PC-9 (cell line): ENCODE measurements around the gene TGFBR3. TPM values are rescaled to one million over a fixed set of nuclear protein-coding genes. Genes with fewer than 3 reads are reported as not detected.

ENCODE experiments used
- BruUV-seq: library from RNA; stranded (reverse); fragments of 400-500 nt; replicated peaks from 2 replicates; lab custom pipeline; 2021; lab: Mats Ljungman, UMichigan
- CTCF ChIA-PET: fragments of 300-600 bp; sonication (Branson Sonifier 250); formaldehyde crosslinking; loops from one replicate; lab custom pipeline; 2022; ENCODE audit warnings: antibody characterized with exemption; lab: Charles Lee
- POLR2A ChIA-PET: fragments of 300-600 bp; sonication (Branson Sonifier 250); formaldehyde crosslinking; loops from one replicate; lab custom pipeline; 2022; ENCODE audit warnings: antibody characterized with exemption; ENCODE audit not compliant: unreplicated experiment; lab: Charles Lee
- DNase-seq, 2 experiments: peaks; one replicate each; pipeline versions ENCODE4 v3.0.0 to v3.0.0-alpha.2; 2015 to 2022; ENCODE audit warnings: mixed read lengths in 1 of 2
- H2AFZ ChIP-seq: fragments of 200-600 bp; sonication (generic); 2 replicates; pipeline ENCODE4 v1.8.1; 2017; ENCODE audit warnings: antibody characterized with exemption
- H3F3A ChIP-seq: fragments of 200-600 bp; sonication (generic); 2 replicates; pipeline ENCODE4 v1.8.1; 2017; ENCODE audit warnings: antibody characterized with exemption, mild to moderate bottlenecking, low read depth; ENCODE audit not compliant: insufficient read depth
- H3K27ac ChIP-seq: fragments of 200-600 bp; sonication (generic); 2 replicates; pipeline ENCODE4 v1.6.1; 2016; ENCODE audit warnings: mixed run types
- H3K27me3 ChIP-seq: fragments of 200-600 bp; sonication (generic); 2 replicates; pipeline ENCODE4 v1.6.1; 2016; ENCODE audit warnings: low read depth, mixed run types; ENCODE audit not compliant: insufficient read depth
- H3K36me3 ChIP-seq: fragments of 200-600 bp; sonication (generic); 2 replicates; pipeline ENCODE4 v1.6.1; 2016; ENCODE audit warnings: low read depth, mixed run types
- H3K4me1 ChIP-seq: fragments of 200-600 bp; sonication (generic); replicated peaks from 2 replicates; pipeline ENCODE4 v1.6.1; 2016; ENCODE audit warnings: mixed run types; ENCODE audit not compliant: insufficient read depth
- H3K4me2 ChIP-seq: fragments of 200-600 bp; sonication (generic); 2 replicates; pipeline ENCODE4 v1.6.1; 2017; ENCODE audit warnings: mixed run types
- H3K4me3 ChIP-seq: fragments of 200-600 bp; sonication (generic); 2 replicates; pipeline ENCODE4 v1.6.1; 2016; ENCODE audit warnings: mixed run types
- H3K79me2 ChIP-seq: fragments of 200-600 bp; sonication (generic); 2 replicates; pipeline ENCODE4 v1.6.1; 2017; ENCODE audit warnings: low read depth, mixed run types
- H3K9me2 ChIP-seq: fragments of 200-600 bp; sonication (generic); 2 replicates; pipeline ENCODE4 v1.8.1; 2017; ENCODE audit warnings: mild to moderate bottlenecking; ENCODE audit not compliant: insufficient read depth
- H3K9me3 ChIP-seq: fragments of 200-600 bp; sonication (generic); 2 replicates; pipeline ENCODE4 v1.8.1; 2016; ENCODE audit warnings: low read depth; ENCODE audit not compliant: insufficient read depth
- H4K20me1 ChIP-seq: fragments of 200-600 bp; sonication (generic); 2 replicates; pipeline ENCODE4 v1.8.1; 2017; ENCODE audit not compliant: insufficient read depth
- CTCF ChIP-seq: fragments of 200-600 bp; sonication (generic); conservative IDR thresholded peaks from 2 replicates; pipeline ENCODE4 v1.6.1; 2017; ENCODE audit warnings: mixed run types, antibody characterized with exemption, mild to moderate bottlenecking, moderate library complexity
- EZH2 ChIP-seq: fragments of 200-600 bp; sonication (generic); IDR thresholded peaks from 2 replicates; pipeline ENCODE4 v1.8.0; 2017; ENCODE audit warnings: antibody characterized with exemption, low read depth
- intact Hi-C: fragments of 100-400 bp; cut with micrococcal nuclease; formaldehyde crosslinking; loops from one replicate; pipeline ENCODE4 v1.10.0; 2022; ENCODE audit not compliant: unreplicated experiment
- total RNA-seq: library from RNA; stranded (reverse); gene quantifications from 2 replicates; pipeline ENCODE4 v1.2.3, GENCODE V29; 2021

The TGFBR3 gene
- total RNA-seq, 1 experiment from 2014 or later = 1.6 TPM

GRCh38 chr1:91765293-91765692, 120.7 kb downstream of the TGFBR3 start:
- intact Hi-C loops = no loop called here
- H4K20me1 ChIP-seq = no peaks in the 10 kb centered on the region

GRCh38 chr1:91764471-91765115, 121.4 kb downstream of the TGFBR3 start:
- H3K36me3 ChIP-seq = no peaks in the 10 kb centered on the region
- H3F3A ChIP-seq = no peaks in the 10 kb centered on the region; the same call in 1 of the 2 replicates
- H3K9me2 ChIP-seq = no peaks in the 10 kb centered on the region
- POLR2A ChIA-PET = no interaction called here
- no peak overlapping the region for H3K27ac ChIP-seq
- no peak overlapping the region for H2AFZ ChIP-seq
- H4K20me1 ChIP-seq = no peaks in the 10 kb centered on the region
- no peaks in the 10 kb centered on the region for H3K79me2 ChIP-seq
- H3K27me3 ChIP-seq = no peaks in the 10 kb centered on the region
- BruUV-seq = no TSS peak
- H3K4me1 ChIP-seq = peaks cover 25% of the 10 kb centered on the region
- H3K4me3 ChIP-seq = no peak overlapping the region
- H3K9me3 ChIP-seq = no peaks in the 10 kb centered on the region
- TF ChIP-seq EZH2 = no peak
- TF ChIP-seq CTCF = no peak
- intact Hi-C loops = no loop called here
- CTCF ChIA-PET = interaction anchor here (0.6 kb wide), 3 partner anchors 120 to 527 kb away, joined by 4 to 9 read pairs (median 4); no protein-coding TSS in a partner anchor
- H3K4me2 ChIP-seq = no peak overlapping the region
- no peak for DNase-seq

More at GRCh38 chr1:91765293-91765692, 120.7 kb downstream of the TGFBR3 start:
- Histone ChIP-seq H3K36me3 (no peaks in the 10 kb centered on the region), H3K27me3 (no peaks in the 10 kb centered on the region), H3F3A (no peaks in the 10 kb centered on the region; the same call in 1 of the 2 replicates), H3K9me3 (no peaks in the 10 kb centered on the region), H2AFZ (no peak overlapping the region), H3K4me1 (peaks cover 25% of the 10 kb centered on the region), H3K27ac (no peak overlapping the region), H3K79me2 (no peaks in the 10 kb centered on the region), H3K4me2 (no peak overlapping the region), H3K4me3 (no peak overlapping the region), H3K9me2 (no peaks in the 10 kb centered on the region)
- TF ChIP-seq EZH2 = no peak
- TF ChIP-seq CTCF = no peak
- no TSS peak for BruUV-seq
- ChIA-PET CTCF (no interaction called here), POLR2A (no interaction called here)
- no peak for DNase-seq

DNA sequence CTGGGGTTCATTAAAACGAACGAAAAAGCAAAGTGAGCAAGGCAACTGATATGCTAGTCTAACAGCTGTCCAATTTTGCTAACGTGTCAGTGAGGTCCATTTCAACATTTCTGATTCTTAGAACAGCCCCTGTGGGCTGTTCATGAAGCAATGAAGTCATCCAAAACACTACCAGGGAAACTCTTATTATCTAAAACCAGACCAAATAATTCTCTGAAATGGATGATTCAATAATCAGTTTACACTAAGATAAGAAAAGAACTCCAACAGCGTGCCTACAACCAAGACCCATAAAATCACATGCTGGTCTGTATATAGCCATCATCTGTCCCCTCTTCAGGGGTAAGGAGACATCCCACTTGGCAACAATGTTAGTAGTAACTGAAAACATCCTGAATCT, 122.7 kb downstream of the TGFBR3 start:
- H3K9me2 ChIP-seq = no peaks in the 10 kb centered on the region
- H3K4me2 ChIP-seq = no peak overlapping the region
- H3K27ac ChIP-seq = no peak overlapping the region
- H3F3A ChIP-seq = no peaks in the 10 kb centered on the region
- TF ChIP-seq CTCF = no peak
- TF ChIP-seq EZH2 = no peak
- no peak overlapping the region for H2AFZ ChIP-seq
- no peaks in the 10 kb centered on the region for H3K27me3 ChIP-seq
- CTCF ChIA-PET = no interaction called here
- no peak overlapping the region for H3K4me3 ChIP-seq
- no peaks in the 10 kb centered on the region for H3K79me2 ChIP-seq
- intact Hi-C loops = no loop called here
- H4K20me1 ChIP-seq = no peaks in the 10 kb centered on the region
- H3K36me3 ChIP-seq = no peaks in the 10 kb centered on the region
- peaks cover 14% of the 10 kb centered on the region for H3K4me1 ChIP-seq
- BruUV-seq = no TSS peak
- no peaks in the 10 kb centered on the region for H3K9me3 ChIP-seq
- POLR2A ChIA-PET = no interaction called here
- no peak for DNase-seq
